ENCODE data around the gene TCHHL1.
A peak's percentile ranks its signal among the peaks of the same experiment; 100 is the strongest.

Gene TCHHL1

DNA sequence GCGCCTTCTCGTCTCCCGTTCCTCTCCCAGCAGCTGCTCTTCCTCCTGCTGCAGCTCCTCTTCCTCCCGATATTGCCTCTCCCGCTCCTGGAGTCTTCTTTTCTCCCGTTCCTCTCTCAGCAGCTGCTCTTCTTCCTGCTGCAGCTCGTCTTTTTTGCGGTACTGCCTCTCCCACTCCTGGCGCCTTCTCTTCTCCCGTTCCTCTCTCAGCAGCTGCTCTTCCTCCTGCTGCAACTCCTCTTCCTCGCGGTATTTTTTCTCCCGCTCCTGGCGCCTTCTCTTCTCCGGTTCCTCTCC is 21.1 kb upstream of the TCHHL1 start:
- in situ Hi-C loops (cut with HindIII; ENCODE audit: low sequenced_read_pairs): loop anchor here (5.0 kb wide), 1 partner anchor 62 kb away; no protein-coding TSS in a partner anchor
- TF ChIP-seq, protein P1, sequence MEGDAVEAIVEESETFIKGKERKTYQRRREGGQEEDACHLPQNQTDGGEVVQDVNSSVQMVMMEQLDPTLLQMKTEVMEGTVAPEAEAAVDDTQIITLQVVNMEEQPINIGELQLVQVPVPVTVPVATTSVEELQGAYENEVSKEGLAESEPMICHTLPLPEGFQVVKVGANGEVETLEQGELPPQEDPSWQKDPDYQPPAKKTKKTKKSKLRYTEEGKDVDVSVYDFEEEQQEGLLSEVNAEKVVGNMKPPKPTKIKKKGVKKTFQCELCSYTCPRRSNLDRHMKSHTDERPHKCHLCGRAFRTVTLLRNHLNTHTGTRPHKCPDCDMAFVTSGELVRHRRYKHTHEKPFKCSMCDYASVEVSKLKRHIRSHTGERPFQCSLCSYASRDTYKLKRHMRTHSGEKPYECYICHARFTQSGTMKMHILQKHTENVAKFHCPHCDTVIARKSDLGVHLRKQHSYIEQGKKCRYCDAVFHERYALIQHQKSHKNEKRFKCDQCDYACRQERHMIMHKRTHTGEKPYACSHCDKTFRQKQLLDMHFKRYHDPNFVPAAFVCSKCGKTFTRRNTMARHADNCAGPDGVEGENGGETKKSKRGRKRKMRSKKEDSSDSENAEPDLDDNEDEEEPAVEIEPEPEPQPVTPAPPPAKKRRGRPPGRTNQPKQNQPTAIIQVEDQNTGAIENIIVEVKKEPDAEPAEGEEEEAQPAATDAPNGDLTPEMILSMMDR (IDR thresholded peaks at IDR 0.05; ENCODE audit: low read depth, low read length, missing control alignments): no peak
- DNase-seq (ENCODE audit: low read depth): no peak
- H3K4me3 ChIP-seq (ENCODE audit: low read depth, low read length): peak overlapping the region; percentile 39

DNA sequence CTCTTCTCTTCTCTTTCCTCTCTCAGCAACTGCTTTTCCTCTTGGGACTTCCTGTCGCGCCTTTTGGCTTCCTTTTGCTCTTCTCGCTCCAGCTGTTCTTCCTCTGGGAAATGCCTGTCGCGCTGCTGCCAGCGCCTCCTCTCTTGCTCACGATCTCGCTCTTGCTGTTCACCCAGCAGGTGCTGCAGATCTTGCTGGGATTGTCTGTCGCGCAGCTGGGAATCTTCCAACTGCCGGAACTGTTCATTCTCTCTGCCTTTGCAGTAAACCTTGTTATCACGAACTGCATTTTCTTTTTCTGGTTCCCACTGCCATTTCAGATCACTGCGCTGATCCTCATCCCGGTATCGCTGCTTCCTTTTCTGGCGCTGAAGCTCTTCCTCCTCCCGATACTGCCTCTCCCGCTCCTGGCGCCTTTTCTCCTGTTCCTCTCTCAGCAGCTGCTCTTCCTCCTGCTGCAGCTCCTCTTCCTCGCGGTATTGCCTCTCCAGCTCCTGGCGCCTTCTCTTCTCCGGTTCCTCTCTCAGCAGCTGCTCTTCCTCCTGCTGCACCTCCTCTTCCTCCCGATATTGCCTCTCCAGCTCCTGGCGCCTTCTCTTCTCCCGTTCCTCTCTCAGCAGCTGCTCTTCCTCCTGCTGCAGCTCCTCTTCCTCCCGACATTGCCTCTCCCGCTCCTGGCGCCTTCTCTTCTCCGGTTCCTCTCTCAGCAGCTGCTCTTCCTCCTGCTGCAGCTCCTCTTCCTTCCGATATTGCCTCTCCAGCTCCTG is 20.6 kb upstream of the TCHHL1 start:
- DNase-seq (ENCODE audit: low read depth): no peak
- TF ChIP-seq, protein P1 (IDR thresholded peaks at IDR 0.05; ENCODE audit: low read depth, low read length, missing control alignments): no peak
- in situ Hi-C loops (cut with HindIII; ENCODE audit: low sequenced_read_pairs): no loop called here
- H3K4me3 ChIP-seq (ENCODE audit: low read depth, low read length): peak overlapping the region; percentile 39

DNA sequence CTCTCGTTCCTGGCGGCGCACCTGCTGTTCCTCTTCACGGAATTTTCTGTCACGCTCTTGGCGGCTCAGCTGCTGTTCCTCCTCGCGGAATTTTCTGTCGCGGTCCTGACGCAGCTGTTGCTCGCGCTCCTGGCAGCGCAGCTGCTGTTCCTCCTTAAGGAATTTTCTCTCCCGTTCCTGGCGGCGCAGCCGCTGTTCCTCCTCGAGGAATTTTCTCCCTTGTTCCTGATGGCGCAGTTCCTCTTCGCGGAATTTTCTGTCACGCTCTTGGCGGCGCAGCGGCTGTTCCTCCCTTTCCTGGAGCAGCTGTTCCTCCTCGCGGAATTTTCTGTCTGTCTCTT is 20.0 kb upstream of the TCHHL1 start:
- no peak for DNase-seq (ENCODE audit: low read depth)
- H3K4me3 ChIP-seq (ENCODE audit: low read depth, low read length): no peak overlapping the region
- in situ Hi-C loops (cut with HindIII; ENCODE audit: low sequenced_read_pairs): no loop called here
- TF ChIP-seq, protein P1 (IDR thresholded peaks at IDR 0.05; ENCODE audit: low read depth, low read length, missing control alignments): no peak

DNA sequence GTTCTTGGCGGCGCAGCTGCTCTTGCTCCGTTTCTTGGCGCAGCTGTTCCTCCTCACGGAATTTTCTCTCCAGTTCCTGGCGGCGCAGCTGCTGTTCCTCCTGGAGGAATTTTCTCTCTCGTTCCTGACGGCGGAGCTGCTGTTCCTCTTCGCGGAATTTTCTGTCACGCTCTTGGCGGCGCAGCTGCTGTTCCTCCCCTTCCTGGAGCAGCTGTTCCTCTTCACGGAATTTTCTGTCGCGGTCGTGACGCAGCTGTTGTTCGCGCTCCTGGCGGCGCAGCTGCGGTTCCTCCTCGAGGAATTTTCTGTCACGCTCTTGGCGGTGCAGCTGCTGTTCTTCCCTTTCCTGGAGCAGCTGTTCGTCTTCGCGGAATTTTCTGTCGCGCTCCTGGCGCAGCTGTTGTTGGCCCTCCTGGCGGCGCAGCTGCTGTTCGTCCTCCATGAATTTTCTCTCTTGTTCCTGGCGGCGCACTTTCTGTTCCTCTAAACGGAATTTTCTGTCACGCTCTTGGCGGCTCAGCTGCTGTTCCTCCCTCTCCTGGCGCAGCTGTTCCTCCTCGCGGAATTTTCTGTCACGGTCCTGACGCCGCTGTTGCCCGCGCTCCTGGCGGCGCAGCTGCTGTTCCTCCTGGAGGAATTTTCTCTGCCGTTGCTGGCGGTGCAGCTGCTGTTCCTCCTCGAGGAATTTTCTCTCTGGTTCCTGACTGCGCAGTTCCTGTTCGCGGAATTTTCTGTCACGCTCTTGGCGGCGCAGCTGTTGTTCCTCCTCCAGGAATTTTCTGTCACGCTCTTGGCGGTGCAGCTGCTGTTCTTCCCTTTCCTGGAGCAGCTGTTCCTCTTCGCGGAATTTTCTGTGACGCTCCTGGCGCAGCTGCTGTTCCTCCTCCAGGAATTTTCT is 19.4 kb upstream of the TCHHL1 start:
- in situ Hi-C loops (cut with HindIII; ENCODE audit: low sequenced_read_pairs): no loop called here
- TF ChIP-seq, protein P1 (IDR thresholded peaks at IDR 0.05; ENCODE audit: low read depth, low read length, missing control alignments): no peak
- peak overlapping the region; percentile 7 for H3K4me3 ChIP-seq (ENCODE audit: low read depth, low read length)
- no peak for DNase-seq (ENCODE audit: low read depth)

DNA sequence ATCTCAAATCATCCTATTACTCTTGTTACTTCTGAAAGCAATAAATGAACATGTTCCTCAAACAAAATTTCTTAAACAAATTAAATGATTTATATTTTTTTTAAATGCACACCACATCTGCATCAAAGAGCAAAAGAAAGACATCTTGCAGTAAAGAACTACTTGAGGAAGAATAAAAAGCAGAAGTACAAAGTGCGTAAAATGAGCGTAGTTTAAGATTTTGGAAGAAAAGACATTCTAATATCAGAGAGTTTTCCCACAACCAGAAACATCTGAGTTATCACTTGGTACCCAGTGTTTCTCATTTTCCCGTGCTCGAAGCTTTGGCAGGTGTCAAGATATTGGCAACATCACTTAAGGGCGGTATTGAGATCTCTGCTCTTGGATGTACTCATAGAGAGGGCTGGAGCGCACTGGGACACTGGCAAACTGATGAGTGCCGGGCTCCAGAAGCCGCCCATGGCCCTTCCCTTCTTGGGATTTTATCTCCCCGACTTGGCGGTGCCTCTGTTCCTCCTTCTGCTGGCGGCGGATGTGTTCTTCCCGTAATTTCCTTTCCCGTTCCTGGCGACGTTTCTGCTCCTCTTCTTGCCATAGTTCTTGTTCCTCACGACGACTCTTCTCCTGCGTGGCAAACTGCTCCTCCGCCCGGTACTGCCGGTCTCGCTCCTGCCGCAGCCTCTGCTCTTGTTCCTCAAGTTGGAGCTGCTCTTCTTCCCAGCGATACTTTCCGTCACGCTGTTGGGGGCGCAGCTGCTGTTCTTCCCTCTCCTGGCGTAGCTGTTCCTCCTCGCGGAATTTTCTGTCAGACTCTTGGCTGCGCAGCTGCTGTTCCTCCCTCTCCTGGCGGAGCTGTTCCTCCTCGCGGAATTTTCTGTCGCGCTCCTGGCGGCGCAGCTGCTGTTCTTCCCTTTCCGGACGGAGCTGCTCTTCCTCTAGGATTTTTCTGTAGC is 18.4 kb upstream of the TCHHL1 start:
- TF ChIP-seq, protein P1 (IDR thresholded peaks at IDR 0.05; ENCODE audit: low read depth, low read length, missing control alignments): no peak
- no peak for DNase-seq (ENCODE audit: low read depth)
- H3K4me3 ChIP-seq (ENCODE audit: low read depth, low read length): no peak overlapping the region
- in situ Hi-C loops (cut with HindIII; ENCODE audit: low sequenced_read_pairs): no loop called here

DNA sequence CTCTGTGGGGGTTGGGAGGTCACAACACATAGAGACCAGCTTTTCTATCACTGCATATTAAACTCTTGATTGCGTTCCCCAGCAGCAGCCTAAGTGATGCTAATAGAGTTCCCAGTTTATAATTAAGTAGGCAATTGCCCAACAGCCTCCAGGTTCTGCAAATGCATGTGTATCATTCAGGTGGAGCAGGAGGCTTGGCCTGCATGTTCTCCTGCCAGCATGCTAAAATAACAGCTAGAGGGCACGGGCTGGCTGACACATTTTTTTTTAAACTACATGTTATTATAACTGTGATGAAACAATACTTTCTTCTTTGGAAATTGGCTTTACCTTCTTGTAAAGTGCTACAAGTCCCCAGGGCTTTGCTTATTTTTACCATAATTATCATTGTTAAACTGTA is 16.0 kb upstream of the TCHHL1 start:
- no peak for DNase-seq (ENCODE audit: low read depth)
- in situ Hi-C loops (cut with HindIII; ENCODE audit: low sequenced_read_pairs): no loop called here
- no peak overlapping the region for H3K4me3 ChIP-seq (ENCODE audit: low read depth, low read length)
- TF ChIP-seq, protein P1 (IDR thresholded peaks at IDR 0.05; ENCODE audit: low read depth, low read length, missing control alignments): no peak

Measured in astrocyte of the cerebellum (primary cell).